ENCODE results near the gene SLC28A3.

Gene SLC28A3

DNA sequence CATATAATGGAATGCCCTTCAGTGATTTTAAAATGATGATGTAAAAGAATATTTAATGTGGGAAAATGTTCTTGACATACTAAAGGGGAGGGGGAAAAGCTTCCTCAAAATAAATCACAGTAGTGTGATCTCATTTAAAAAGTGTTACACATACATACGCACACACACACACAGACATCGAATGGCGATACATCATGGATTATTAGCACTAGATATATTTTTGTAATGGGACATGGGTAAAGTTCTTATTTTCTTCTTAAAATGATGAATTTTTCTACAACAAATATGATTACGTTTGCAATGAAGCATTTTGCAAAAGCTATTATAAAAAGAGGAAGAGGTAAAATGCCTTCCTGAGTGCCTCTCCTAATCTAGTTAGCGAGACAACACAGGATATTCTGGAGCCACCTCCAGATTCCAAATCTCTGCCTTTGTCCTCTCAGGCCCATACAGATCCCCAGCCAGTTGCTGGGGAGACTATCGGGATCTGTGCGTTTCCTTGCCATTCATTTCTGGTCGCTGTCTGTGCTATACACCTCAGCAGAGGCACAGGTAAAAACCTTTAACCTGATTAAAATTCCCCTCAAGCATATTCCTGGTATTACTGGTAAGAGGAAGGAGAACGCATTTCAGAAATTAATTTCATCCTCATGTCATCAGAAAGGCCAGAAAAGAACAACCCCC is 69.6 kb downstream of the SLC28A3 start:
- no peak for DNase-seq (ENCODE audit: extremely low read depth, insufficient read length)
- Histone ChIP-seq H3K36me3 (ENCODE audit: control insufficient read depth, insufficient read depth, low read length) (no peaks in the 10 kb centered on the region), H3K4me3 (replicated peaks; ENCODE audit: low read depth, low read length) (no peak overlapping the region; the same call in 1 of the 2 replicates), H3K27me3 (replicated peaks; ENCODE audit: control insufficient read depth, insufficient read depth, low read length) (no peaks in the 10 kb centered on the region)
- TF ChIP-seq, protein P1, sequence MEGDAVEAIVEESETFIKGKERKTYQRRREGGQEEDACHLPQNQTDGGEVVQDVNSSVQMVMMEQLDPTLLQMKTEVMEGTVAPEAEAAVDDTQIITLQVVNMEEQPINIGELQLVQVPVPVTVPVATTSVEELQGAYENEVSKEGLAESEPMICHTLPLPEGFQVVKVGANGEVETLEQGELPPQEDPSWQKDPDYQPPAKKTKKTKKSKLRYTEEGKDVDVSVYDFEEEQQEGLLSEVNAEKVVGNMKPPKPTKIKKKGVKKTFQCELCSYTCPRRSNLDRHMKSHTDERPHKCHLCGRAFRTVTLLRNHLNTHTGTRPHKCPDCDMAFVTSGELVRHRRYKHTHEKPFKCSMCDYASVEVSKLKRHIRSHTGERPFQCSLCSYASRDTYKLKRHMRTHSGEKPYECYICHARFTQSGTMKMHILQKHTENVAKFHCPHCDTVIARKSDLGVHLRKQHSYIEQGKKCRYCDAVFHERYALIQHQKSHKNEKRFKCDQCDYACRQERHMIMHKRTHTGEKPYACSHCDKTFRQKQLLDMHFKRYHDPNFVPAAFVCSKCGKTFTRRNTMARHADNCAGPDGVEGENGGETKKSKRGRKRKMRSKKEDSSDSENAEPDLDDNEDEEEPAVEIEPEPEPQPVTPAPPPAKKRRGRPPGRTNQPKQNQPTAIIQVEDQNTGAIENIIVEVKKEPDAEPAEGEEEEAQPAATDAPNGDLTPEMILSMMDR (IDR thresholded peaks at IDR 0.05; ENCODE audit: insufficient read depth, low read length, poor library complexity, severe bottlenecking) = no peak

DNA sequence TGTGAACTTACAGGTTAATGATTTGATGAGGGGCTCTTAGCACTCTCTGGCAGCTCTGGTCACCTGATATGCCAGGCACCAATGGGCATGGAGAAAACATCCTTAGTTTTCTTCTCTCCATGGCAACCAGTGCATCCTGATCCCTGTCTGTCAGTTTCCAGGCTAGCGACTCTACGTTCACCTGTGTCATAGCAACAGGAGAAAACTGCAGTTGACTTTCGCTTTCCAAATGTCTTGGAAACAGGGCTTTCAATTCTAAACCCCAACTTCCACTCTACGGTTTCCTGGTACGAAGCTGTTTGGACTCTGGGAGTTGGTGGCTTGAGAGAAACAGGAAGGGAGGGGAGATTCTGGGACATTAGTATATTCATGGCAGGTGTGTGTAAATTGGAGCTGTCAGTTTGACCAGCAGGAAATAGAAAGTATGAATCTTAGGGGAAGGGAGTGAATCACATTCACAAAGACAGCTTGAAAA is 74.4 kb downstream of the SLC28A3 start:
- H3K27me3 ChIP-seq (replicated peaks; ENCODE audit: control insufficient read depth, insufficient read depth, low read length) = no peaks in the 10 kb centered on the region
- no peak overlapping the region; the same call in 1 of the 2 replicates for H3K4me3 ChIP-seq (replicated peaks; ENCODE audit: low read depth, low read length)
- no peak for DNase-seq (ENCODE audit: extremely low read depth, insufficient read length)

DNA sequence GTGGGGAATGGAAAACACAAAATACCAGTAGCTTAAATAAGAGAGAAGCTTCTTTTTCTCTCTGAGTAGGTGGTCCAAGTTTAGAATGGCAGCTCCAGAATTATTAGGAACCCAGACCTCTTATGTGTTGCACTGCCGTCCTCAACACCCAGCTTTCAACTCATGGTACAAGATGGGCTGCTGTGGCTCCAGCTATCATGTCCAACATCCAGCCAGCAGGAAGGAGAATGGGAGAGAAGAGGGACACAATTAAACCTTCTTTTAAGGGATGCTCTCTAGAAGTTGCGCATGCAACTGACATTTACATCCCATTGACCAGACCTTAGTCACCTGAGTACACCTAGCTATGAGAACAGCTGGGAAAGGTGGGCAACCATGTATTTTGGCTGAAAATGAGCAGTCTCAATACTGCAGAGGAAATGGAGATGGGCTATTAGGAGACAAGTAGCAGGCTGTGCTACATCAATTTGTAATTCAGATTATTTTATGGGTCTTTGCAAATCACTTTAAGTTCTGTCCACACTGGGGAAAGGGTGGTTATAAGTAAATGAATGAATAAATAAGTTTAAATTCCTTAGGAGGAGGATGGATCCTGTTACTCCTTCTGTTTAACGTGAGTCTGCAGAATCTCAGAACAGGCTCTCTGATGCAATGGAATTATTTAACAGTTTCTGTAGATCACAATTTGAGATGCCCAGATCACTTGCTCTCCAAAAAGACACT is 76.1 kb downstream of the SLC28A3 start:
- Histone ChIP-seq H3K27me3 (replicated peaks; ENCODE audit: control insufficient read depth, insufficient read depth, low read length) (no peaks in the 10 kb centered on the region), H3K36me3 (ENCODE audit: control insufficient read depth, insufficient read depth, low read length) (no peaks in the 10 kb centered on the region), H3K4me3 (replicated peaks; ENCODE audit: low read depth, low read length) (no peak overlapping the region)
- TF ChIP-seq, protein P1 (IDR thresholded peaks at IDR 0.05; ENCODE audit: insufficient read depth, low read length, poor library complexity, severe bottlenecking) = no peak
- DNase-seq (ENCODE audit: extremely low read depth, insufficient read length) = no peak

More for the DNA sequence above, 74.4 kb downstream of the SLC28A3 start:
- H3K36me3 ChIP-seq (ENCODE audit: control insufficient read depth, insufficient read depth, low read length) = no peaks in the 10 kb centered on the region
- TF ChIP-seq, protein P1 (IDR thresholded peaks at IDR 0.05; ENCODE audit: insufficient read depth, low read length, poor library complexity, severe bottlenecking) = no peak

DNA sequence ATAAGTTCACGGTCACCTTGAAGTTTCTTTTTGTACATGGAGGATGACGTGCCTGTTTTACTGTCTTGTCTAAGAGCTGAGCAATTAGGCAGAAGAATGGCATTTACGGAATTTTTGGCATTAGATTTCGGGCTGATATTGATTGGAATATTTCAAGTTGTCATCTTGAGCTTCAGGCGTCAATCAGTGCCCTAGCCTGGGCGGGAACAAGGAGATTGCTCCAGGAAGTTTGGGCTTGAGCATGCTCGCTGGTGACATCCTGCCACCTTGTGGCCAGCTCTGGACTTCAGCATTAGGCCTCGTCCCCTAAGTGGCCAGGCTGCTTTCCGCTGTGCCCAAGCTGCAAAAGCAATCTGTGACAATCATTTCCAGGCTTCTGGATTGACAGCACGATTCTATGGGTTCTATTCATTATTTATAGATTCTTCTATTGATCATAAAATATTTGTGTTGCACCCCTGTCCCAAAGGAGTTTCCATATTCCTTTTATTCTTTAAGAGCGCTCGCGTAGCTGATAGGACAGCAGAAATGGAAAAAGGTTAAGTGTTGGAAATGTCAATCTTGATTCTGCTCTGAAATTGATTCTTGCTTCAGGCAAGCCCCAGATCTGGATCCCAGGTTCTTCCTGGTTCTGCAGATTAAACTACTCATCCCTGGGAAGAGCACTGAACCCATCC is 79.3 kb downstream of the SLC28A3 start:
- DNase-seq (ENCODE audit: extremely low read depth, insufficient read length) = peak; percentile 9
- Histone ChIP-seq H3K36me3 (ENCODE audit: control insufficient read depth, insufficient read depth, low read length) (no peaks in the 10 kb centered on the region), H3K4me3 (replicated peaks; ENCODE audit: low read depth, low read length) (no peak overlapping the region), H3K27me3 (replicated peaks; ENCODE audit: control insufficient read depth, insufficient read depth, low read length) (no peaks in the 10 kb centered on the region)
- TF ChIP-seq, protein P1 (IDR thresholded peaks at IDR 0.05; ENCODE audit: insufficient read depth, low read length, poor library complexity, severe bottlenecking) = peak; percentile 87

DNA sequence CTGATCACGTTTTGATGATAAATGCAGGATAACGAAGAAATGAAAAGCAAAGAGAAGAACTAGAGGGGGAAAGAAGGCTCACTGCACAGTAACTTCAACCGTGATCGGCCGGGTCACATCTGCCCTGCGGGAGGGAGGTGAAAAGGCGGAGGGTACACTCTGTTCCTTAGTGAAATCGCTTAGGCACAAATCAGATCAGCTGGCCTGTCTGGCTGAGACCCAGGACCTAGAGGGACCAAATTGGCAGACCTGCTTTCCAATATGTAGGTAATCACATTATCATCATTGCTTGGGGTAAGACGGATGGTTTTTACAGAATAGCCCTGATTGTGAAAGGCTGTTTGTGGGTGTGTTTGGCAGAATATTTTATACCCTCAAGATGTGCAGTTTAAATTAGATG is 82.2 kb downstream of the SLC28A3 start:
- Histone ChIP-seq H3K36me3 (ENCODE audit: control insufficient read depth, insufficient read depth, low read length) (no peaks in the 10 kb centered on the region), H3K27me3 (replicated peaks; ENCODE audit: control insufficient read depth, insufficient read depth, low read length) (no peaks in the 10 kb centered on the region), H3K4me3 (replicated peaks; ENCODE audit: low read depth, low read length) (no peak overlapping the region)
- no peak for DNase-seq (ENCODE audit: extremely low read depth, insufficient read length)
- TF ChIP-seq, protein P1 (IDR thresholded peaks at IDR 0.05; ENCODE audit: insufficient read depth, low read length, poor library complexity, severe bottlenecking) = no peak
